NB4 (cell line): ENCODE measurements around the gene C1QTNF3.

Experiments used
- CTCF ChIP-seq: IDR thresholded peaks from one replicate; pipeline ENCODE4 v1.5.1; 2012; ENCODE audit warnings: low read depth, low read length
- POLR2A ChIP-seq: IDR thresholded peaks from 2 replicates; pipeline ENCODE4 v1.6.1; 2011; ENCODE audit warnings: mild to moderate bottlenecking; ENCODE audit not compliant: insufficient read length; ENCODE audit errors: extremely low read depth

GRCh38 chr5:34014626-34015025, 28.4 kb downstream of the C1QTNF3 start:
- TF ChIP-seq CTCF (no peak), POLR2A (no peak)
